Activated CD8-positive, alpha-beta T cell treated with anti-CD3 and anti-CD28 coated beads for 36 hours (primary cell): ENCODE data around the gene LRRIQ4. TPM values are rescaled to one million over a fixed set of nuclear protein-coding genes. Genes with fewer than 3 reads are reported as not detected.

Source experiments
- ATAC-seq: fragments of 200-7000 bp; cut with Tn5 transposase; one replicate; pipeline ENCODE4 v1.10.0; 2021; ENCODE audit warnings: mild to moderate bottlenecking, moderate library complexity
- CTCF ChIA-PET: fragments of 350-600 bp; sonication (Branson Sonifier 250); formaldehyde crosslinking; loops from one replicate; lab custom pipeline; 2021; ENCODE audit warnings: antibody characterized with exemption; lab: Charles Lee
- POLR2A ChIA-PET: fragments of 350-600 bp; sonication (Branson Sonifier 250); formaldehyde crosslinking; loops from one replicate; lab custom pipeline; 2021; ENCODE audit warnings: antibody characterized with exemption; lab: Charles Lee
- DNase-seq: peaks from one replicate; pipeline ENCODE4 v3.0.0-alpha.2; 2020
- H3K27ac Mint-ChIP-seq: one replicate; pipeline ENCODE4 v1.8.0; 2021; ENCODE audit warnings: mild to moderate bottlenecking, mixed read lengths
- H3K27me3 Mint-ChIP-seq: one replicate; pipeline ENCODE4 v1.8.0; 2021; ENCODE audit warnings: mixed read lengths
- H3K36me3 Mint-ChIP-seq: one replicate; pipeline ENCODE4 v1.8.0; 2021; ENCODE audit warnings: low read depth, mixed read lengths
- H3K4me1 Mint-ChIP-seq: one replicate; pipeline ENCODE4 v1.8.0; 2021; ENCODE audit warnings: low read depth, mixed read lengths
- H3K4me3 Mint-ChIP-seq: one replicate; pipeline ENCODE4 v1.8.0; 2021; ENCODE audit warnings: mild to moderate bottlenecking, moderate library complexity, mixed read lengths
- H3K9me3 Mint-ChIP-seq: one replicate; pipeline ENCODE4 v1.8.0; 2021; ENCODE audit warnings: mixed read lengths
- intact Hi-C: fragments of 100-400 bp; cut with micrococcal nuclease; formaldehyde crosslinking; loops from one replicate; pipeline ENCODE4 v1.10.0; 2022
- total RNA-seq, 2 experiments: library from RNA; stranded (reverse); gene quantifications; one replicate each; pipeline ENCODE4 v1.2.3, GENCODE V29; 2021
- TF ChIP-seq, protein P1 (sequence below): fragments of 200-600 bp; IDR thresholded peaks from one replicate; pipeline ENCODE4 v1.8.0; 2022; ENCODE audit warnings: antibody characterized with exemption, mild to moderate bottlenecking

Gene LRRIQ4
- total RNA-seq, 2 experiments from 2014 or later, result 0.18 TPM; not detected in 1

DNA sequence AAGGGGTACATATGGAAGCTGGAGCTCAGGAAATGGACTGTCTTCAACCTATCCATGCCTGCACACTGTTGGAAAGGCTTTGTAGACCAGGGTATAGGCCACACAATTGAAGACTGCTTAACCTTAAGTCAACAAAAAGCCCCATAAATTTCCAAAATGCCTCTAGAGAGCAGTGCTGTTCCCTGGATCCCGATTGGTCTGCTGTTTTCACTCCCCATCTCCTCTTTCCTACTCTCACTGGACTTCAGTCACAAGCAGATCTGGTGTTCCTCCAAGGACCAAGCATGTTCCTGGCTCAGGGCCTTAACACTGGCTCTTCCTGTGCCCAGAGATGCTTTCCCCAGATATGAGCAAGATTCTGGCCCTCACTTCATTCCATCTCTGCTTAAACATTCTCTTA, 22.9 kb downstream of the LRRIQ4 start:
- CTCF ChIA-PET, result no interaction called here
- H3K9me3 Mint-ChIP-seq, result no peaks in the 10 kb centered on the region

DNA sequence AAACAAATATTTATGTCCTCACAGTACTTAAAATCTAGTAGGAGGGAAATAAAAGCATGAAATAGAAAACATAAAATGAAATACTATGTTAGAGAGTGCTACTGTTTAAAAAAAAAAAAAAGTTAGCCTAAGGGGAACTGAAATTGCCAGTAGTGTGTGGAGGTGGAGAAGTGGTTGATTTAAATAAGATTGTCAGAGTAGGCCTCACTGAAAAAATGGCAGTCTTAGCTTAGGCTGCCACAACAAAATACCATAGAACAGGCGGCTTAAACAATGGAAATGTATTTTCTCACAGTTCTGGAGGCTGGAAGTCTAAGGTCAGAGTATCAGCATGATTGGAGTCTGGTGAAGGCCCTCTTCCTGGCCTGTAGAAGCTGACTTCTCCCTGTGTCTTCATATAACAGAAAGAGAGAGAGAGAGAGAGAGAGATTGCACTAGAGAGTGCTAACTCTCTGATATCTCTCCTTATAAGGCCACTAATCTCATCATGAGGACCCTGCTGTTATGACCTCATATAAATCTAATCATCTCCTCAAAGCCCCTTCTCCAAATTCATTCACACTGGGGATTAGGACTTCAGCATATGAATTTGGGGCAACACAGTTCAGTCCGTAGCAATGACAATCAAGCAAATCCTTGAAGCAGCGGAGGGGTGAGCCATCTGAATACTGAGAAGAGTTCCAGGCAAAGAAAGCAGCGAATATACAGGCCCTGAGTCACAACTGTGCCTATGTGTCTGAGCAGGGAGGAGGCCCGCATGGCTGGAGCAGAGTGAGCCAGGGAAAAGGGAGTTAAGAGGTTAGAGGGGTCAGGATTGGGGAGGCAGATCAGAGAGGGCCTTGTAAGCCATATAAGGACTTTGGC, 23.6 kb downstream of the LRRIQ4 start:
- DNase-seq, result no peak
- H3K27me3 Mint-ChIP-seq, result peaks cover 7% of the 10 kb centered on the region
- POLR2A ChIA-PET, result no interaction called here
- no peak overlapping the region for H3K27ac Mint-ChIP-seq
- no peak for ATAC-seq
- intact Hi-C loops, result no loop called here
- TF ChIP-seq, protein P1, sequence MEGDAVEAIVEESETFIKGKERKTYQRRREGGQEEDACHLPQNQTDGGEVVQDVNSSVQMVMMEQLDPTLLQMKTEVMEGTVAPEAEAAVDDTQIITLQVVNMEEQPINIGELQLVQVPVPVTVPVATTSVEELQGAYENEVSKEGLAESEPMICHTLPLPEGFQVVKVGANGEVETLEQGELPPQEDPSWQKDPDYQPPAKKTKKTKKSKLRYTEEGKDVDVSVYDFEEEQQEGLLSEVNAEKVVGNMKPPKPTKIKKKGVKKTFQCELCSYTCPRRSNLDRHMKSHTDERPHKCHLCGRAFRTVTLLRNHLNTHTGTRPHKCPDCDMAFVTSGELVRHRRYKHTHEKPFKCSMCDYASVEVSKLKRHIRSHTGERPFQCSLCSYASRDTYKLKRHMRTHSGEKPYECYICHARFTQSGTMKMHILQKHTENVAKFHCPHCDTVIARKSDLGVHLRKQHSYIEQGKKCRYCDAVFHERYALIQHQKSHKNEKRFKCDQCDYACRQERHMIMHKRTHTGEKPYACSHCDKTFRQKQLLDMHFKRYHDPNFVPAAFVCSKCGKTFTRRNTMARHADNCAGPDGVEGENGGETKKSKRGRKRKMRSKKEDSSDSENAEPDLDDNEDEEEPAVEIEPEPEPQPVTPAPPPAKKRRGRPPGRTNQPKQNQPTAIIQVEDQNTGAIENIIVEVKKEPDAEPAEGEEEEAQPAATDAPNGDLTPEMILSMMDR, result no peak
- CTCF ChIA-PET, result no interaction called here
- no peaks in the 10 kb centered on the region for H3K36me3 Mint-ChIP-seq
- H3K4me3 Mint-ChIP-seq, result no peak overlapping the region
- H3K4me1 Mint-ChIP-seq, result no peaks in the 10 kb centered on the region
- no peaks in the 10 kb centered on the region for H3K9me3 Mint-ChIP-seq

More for the DNA sequence above, 22.9 kb downstream of the LRRIQ4 start:
- TF ChIP-seq, protein P1, result no peak
- Mint-ChIP-seq H3K27me3 (peaks cover 4% of the 10 kb centered on the region), H3K4me3 (no peak overlapping the region), H3K27ac (no peak overlapping the region), H3K36me3 (no peaks in the 10 kb centered on the region), H3K4me1 (no peaks in the 10 kb centered on the region)
- DNase-seq (no peak), ATAC-seq (no peak)
- POLR2A ChIA-PET, result no interaction called here
- intact Hi-C loops, result no loop called here

DNA sequence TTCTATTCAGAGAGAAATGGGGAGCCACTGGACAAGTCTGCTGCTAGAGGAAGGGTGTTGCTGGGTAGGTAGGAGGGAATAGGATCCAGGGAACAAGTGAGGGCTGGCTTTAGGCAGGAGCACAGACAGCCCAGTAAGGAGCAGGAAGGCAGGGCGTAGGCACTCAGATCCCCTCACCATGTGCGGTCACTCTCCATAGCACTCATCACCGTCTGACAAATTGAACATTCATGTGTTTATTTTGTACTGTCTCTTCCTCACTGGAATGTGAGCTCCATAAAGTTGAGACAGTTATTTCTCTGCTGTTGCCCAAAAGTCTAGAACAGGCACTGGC, 24.2 kb downstream of the LRRIQ4 start:
- DNase-seq, result no peak
- H3K27me3 Mint-ChIP-seq, result peaks cover 7% of the 10 kb centered on the region
- intact Hi-C loops, result no loop called here
- no peaks in the 10 kb centered on the region for H3K36me3 Mint-ChIP-seq
- TF ChIP-seq, protein P1, result no peak
- ATAC-seq, result no peak
- H3K27ac Mint-ChIP-seq, result no peak overlapping the region
- POLR2A ChIA-PET, result no interaction called here
- no peak overlapping the region for H3K4me3 Mint-ChIP-seq
- CTCF ChIA-PET, result no interaction called here
- no peaks in the 10 kb centered on the region for H3K4me1 Mint-ChIP-seq
- H3K9me3 Mint-ChIP-seq, result no peaks in the 10 kb centered on the region

DNA sequence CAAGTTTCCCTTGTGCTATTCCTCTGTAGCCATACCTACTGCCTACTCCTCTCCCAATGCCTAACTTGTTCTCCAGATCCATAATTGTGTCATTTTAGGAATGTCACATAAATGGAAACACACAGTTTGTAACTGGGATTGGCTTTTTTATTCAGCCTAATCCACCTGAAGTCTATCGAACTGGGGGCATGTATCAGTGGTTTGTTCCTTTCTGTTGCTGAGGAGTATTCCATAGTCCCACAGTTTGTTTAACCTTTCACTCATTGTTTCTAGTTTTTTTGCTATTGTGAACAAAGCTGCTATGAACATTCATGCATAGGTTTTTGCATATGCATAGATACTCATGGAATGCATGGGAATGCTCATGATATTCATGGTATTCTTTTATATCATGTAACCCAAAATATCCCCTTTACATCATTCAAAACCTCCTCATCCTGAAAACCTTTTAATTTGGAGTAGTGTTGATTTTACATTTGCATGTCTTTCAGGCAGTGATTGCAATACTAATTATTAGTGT, 25.9 kb downstream of the LRRIQ4 start:
- no peaks in the 10 kb centered on the region for H3K36me3 Mint-ChIP-seq
- H3K27ac Mint-ChIP-seq, result no peak overlapping the region
- DNase-seq (no peak), ATAC-seq (no peak)
- intact Hi-C loops, result no loop called here
- no peak overlapping the region for H3K4me3 Mint-ChIP-seq
- TF ChIP-seq, protein P1, result no peak
- no peaks in the 10 kb centered on the region for H3K9me3 Mint-ChIP-seq
- CTCF ChIA-PET, result no interaction called here
- no peaks in the 10 kb centered on the region for H3K4me1 Mint-ChIP-seq
- H3K27me3 Mint-ChIP-seq, result peaks cover 7% of the 10 kb centered on the region
- POLR2A ChIA-PET, result no interaction called here

DNA sequence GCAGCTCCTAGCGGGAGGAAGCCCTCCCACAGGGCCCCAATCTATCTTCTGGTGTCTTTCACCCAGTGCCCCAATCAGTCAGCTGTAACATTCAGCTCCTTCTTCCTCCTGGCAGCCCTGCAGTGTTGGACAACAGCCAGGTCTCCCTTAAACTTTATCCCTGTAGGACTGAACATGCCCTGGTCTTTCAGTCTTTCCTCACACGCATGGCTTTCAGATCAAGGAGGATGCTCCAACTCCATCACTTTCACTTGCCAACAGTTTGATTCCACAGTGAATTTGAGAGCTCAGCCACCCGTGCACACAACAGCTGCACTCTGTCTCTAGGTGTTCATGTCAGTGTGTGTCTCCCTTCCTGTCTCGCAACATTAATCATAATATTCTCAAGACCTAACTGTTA, 28.5 kb downstream of the LRRIQ4 start:
- intact Hi-C loops, result no loop called here
- no peak overlapping the region for H3K4me3 Mint-ChIP-seq
- no peaks in the 10 kb centered on the region for H3K4me1 Mint-ChIP-seq
- no peaks in the 10 kb centered on the region for H3K36me3 Mint-ChIP-seq
- peaks cover 7% of the 10 kb centered on the region for H3K27me3 Mint-ChIP-seq
- CTCF ChIA-PET, result interaction anchor here (1.7 kb wide), 1 partner anchor 22 kb away, joined by 6 read pairs; no protein-coding TSS in a partner anchor
- no peak overlapping the region for H3K27ac Mint-ChIP-seq
- no peaks in the 10 kb centered on the region for H3K9me3 Mint-ChIP-seq
- ATAC-seq, result no peak
- DNase-seq, result no peak
- TF ChIP-seq, protein P1, result no peak
- POLR2A ChIA-PET, result no interaction called here
